Measurements from ENCODE around the gene EGR4. TPM values are rescaled to one million over a fixed set of nuclear protein-coding genes. Genes with fewer than 3 reads are reported as not detected.

Gene EGR4
- total RNA-seq, 4 donors from 2014 or later: not detected

DNA sequence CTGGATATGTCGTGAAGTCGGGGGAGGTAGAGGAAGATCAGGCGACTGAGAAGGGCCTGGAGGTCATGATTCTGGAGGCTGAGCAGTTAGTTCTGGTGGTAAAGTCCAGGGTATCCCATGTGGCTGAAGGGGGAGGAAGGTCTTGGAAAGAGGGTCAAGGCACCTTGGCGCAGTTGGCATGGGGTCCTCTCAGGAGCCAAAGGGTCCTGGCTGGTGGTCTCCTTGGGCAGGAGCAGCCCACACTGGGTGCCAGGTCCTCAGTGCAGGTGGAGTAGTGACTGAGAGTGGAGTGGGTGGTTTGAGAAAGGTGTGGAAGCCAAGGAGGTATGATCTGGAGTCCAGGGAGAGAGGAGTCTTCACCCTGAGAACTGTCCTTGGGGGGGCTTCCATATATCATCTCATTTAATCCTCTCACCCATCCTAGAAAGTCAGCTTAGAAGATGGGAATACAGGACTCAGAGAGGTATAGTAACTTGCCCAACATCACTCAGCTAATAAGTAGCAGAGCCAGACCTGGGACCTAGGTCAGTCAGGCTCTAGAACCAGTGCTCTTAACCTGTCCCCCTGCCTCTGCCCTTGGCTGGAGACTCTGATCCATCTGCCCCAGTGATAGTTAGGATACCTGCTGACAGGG lies 33.5 kb downstream of the EGR4 start:
- 84 to 92% methylated on average over 4 of the region's 4 CpGs for WGBS, 2 donors
- DNase-seq (ENCODE audit: low spot score in 2 of 2): peak in 1 of 2 donors; percentile 63
- no peak for TF ChIP-seq POLR2A (IDR thresholded peaks at IDR 0.05)
- no peak for TF ChIP-seq CTCF (IDR thresholded peaks at IDR 0.05)
- H3K4me3 ChIP-seq (ENCODE audit: low read depth, poor library complexity, severe bottlenecking): no peak overlapping the region
- intact Hi-C loops (cut with DNase I; ENCODE audit: low total_unique reads): no loop called here

DNA sequence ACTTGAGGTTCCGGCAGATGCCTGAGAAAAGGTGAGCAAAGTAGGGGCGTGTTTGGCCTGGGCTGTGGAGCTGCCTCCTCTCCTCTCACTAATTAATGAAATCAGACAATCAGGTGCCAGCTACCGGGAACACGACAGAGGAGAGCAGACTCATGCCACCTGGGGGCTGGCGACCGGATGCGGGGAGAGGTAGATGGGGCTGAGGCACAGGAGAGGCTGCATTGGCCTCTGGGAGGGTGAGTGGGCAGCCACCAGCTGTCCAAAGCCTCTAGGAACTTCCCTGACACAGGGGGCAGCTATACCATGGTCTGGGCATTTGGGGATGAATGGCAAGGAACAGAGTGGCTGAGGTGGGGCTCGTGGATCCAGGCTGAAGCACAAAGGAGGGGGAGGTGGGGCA lies 34.1 kb downstream of the EGR4 start:
- TF ChIP-seq CTCF (IDR thresholded peaks at IDR 0.05): no peak
- no peak for TF ChIP-seq POLR2A (IDR thresholded peaks at IDR 0.05)
- H3K4me3 ChIP-seq (ENCODE audit: low read depth, poor library complexity, severe bottlenecking): no peak overlapping the region
- 89 to 91% methylated on average over 8 of the region's 8 CpGs for WGBS, 2 donors
- intact Hi-C loops (cut with DNase I; ENCODE audit: low total_unique reads): no loop called here
- peak in 1 of 2 donors; percentile 50 for DNase-seq (ENCODE audit: low spot score in 2 of 2)

DNA sequence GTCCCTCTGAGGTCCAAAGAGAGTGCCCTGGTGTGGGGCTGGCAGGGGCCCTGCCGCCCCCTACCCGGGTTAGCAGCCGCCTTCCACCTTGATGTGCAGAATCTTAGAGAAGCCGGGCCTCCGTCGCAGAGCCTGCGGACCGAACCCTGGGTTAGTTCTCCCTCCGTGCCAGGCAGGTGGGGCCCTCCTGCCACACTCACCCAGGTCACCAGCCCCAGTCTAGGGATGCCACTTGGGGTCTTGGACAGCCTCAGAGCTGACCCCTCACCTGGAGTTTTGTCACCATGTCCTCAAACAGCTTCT lies 34.5 kb downstream of the EGR4 start:
- intact Hi-C loops (cut with DNase I; ENCODE audit: low total_unique reads): no loop called here
- no peak overlapping the region for H3K4me3 ChIP-seq (ENCODE audit: low read depth, poor library complexity, severe bottlenecking)
- no peak for TF ChIP-seq POLR2A (IDR thresholded peaks at IDR 0.05)
- TF ChIP-seq CTCF (IDR thresholded peaks at IDR 0.05): no peak
- 93 to 94% methylated on average over 9 of the region's 9 CpGs for WGBS, 2 donors
- peak in 1 of 2 donors; percentile 66 for DNase-seq (ENCODE audit: low spot score in 2 of 2)

DNA sequence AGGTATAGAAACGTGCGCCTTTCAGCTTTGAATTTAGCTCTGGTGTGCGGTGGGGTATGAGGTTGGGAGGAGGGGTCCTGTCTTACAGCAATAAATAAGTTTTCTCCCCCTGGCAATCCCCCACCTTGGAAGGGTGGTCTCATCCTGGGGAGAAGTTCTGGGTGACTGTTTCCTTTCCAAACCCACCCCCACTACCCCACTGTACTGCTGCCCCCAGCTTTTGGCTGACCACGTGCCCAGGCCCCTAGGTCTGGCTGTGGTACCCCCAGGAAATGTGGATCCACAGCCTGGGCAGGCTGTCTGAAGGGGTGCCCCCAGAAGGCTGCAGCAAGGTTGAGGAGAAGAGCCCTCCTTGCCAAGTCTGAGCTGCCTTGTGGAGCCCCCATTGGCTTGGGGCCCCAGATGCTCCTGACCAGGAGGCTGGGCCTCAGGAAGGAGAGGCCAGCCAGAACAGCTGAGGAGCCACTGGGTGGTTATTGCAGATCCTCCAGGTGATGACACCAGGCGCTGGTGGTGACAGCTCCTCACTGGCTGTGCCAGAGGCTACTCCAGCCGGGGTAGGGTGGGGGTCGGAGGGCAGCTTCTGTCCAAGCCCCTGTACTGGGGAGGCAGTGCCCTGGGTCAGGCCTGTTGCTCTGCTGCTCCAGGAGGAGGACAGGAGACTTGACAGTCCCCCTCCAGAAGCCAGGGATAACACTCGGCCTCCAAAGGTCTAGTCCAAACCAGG lies 35.0 kb downstream of the EGR4 start:
- DNase-seq (ENCODE audit: low spot score in 2 of 2): peak in 1 of 2 donors; percentile 72
- no peak for TF ChIP-seq POLR2A (IDR thresholded peaks at IDR 0.05)
- no peak for TF ChIP-seq CTCF (IDR thresholded peaks at IDR 0.05)
- no peak overlapping the region for H3K4me3 ChIP-seq (ENCODE audit: low read depth, poor library complexity, severe bottlenecking)
- WGBS, 2 donors: 85 to 88% methylated on average over 7 of the region's 8 CpGs
- intact Hi-C loops (cut with DNase I; ENCODE audit: low total_unique reads): no loop called here

DNA sequence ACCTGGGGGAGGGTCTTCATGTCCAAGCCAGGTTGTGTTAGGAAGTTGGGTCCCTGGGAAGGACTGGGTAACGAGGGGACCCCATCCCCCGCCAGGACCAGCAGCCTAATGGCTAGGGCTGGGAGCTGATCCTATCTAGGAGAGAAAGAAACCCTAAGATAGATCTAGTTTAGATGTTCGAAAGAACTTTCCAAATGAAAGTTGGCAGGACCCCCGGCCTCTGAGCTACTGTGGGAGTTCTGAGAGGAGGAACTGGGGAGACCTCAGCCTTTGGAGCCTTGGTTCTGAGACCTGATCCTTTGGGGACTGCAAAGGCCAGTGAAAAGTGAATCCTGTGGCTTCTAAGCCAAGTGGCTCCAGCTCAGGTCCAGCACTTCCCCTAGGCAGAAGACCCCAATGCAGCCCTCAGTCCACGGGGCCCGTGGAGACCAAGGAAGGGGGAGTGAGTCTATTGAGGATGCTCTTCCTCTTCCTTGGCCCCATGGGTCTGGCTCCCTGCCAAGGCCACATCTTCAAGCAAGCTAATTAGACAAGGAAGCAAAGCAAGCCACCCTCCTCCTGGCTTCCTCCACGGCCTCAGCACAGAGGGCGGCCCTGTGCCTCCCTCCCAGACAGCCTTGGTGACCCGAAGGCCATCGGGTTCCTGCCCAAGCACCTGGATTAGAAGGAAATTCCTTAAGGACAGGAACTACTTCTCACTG lies 35.8 kb downstream of the EGR4 start:
- no peak for TF ChIP-seq CTCF (IDR thresholded peaks at IDR 0.05)
- no peak for TF ChIP-seq POLR2A (IDR thresholded peaks at IDR 0.05)
- no peak overlapping the region for H3K4me3 ChIP-seq (ENCODE audit: low read depth, poor library complexity, severe bottlenecking)
- intact Hi-C loops (cut with DNase I; ENCODE audit: low total_unique reads): no loop called here
- WGBS, 2 donors: 68 to 73% methylated on average over 10 of the region's 10 CpGs
- peak in 1 of 2 donors; percentile 86 for DNase-seq (ENCODE audit: low spot score in 2 of 2)

Measured in lower leg skin (tissue), 4 donors.